ENCODE results near the gene PAGE2B. TPM values are rescaled to one million over a fixed set of nuclear protein-coding genes. Genes with fewer than 3 reads are reported as not detected.
"Not testable (repeated sequence)": the region's sequence is repeated elsewhere in the genome, so short reads cannot be mapped to it uniquely, and the experiment has no call there.

Gene PAGE2B, protein sequence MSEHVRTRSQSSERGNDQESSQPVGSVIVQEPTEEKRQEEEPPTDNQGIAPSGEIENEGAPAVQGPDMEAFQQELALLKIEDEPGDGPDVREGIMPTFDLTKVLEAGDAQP
- total RNA-seq: not detected

DNA sequence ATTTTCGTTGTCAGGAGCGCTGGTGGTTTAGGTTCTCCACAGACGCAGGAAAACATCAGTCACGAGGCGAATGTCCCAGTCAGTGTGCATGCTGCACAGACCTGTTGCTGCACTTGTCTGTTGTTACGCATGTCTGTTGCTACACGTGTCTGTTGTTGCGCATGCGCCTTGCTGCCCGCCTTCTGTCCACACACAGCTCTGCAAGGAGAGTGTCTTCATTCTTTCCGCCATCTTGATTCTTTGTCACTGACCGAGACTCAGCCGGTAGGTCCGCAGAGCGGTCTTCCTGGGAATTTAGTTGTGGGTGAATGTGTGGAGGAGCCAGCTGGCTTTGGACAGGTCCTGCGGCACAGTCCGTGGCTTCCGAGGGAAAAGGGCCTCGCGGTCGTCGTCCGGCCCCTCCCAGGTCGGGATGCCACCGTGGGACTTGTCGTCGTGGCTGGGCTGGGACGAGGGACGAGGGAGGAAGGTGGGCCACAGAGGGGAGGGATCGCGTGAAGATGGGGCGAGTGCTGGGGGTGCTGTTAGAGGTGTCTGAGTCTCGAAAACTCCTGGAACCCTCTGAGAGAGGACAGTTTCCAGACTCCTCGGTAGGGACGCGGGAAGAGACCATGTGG lies at the start of gene PAGE2B:
Gene PAGE2B (plus strand): TSS at position 180 of the 617 bp plus-strand sequence. CDS start 1,012 bp downstream, outside the sequence.
- ChIA-PET POLR2A (no interaction called here), CTCF (no interaction called here)

DNA sequence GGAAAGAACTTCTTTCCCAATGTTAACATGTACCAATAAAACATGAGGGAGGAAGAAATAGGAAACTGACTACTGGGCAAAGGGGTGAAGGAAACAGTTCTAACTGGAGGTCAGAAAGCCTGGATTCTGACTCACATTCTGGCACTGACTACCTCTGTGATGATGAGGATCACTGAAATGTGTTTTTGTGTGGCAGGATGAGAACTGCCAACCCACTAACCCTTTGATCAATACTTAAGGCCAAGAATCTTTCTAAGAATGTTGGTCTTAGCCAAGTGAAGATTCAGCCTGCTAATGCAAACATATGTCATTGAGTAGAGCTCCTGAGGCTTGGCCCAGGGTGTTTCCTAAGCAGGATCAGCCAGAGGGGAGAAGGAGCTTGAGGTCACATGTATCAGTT lies 48.7 kb upstream of the PAGE2B start:
- ChIA-PET POLR2A (no interaction called here), CTCF (no interaction called here)

DNA sequence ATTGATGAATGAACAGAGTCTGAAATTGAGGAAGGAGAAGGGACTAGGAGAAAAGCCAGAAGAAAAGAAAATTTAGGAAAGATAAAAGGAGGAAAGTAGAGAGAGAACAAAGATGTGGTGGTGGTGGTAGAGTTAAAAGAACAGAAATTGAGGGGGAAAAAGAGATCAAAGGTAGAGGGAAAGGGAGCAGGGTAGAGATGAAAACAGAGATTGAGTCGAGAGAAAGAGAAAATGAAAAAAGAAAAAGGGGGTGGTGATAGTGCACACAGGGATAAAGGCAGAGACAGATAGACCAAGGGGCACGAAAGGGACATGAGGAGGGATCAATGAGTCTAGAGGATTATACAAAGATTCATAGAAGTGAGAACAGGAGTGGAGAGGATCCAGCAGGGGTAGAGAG lies 48.0 kb upstream of the PAGE2B start:
- ChIA-PET POLR2A (no interaction called here), CTCF (no interaction called here)

DNA sequence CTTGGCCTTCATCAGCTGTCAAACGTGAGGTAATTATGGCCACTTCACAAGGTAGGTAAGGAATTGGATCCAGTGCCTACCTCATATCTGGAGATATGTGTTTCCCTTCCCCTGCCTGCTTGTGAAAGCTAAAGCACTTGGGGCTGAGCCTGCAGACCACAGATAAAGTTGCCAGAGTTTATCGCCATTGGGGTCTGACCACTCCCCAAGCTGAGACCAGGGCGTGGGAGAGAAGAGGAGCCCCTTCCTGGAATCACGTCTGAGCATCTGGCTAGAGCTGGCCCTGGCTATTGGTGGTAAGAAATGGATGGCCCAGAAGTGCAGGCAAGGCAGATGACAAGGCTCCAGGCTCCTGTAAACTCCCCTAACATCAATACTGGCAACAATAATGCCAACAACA lies 46.8 kb upstream of the PAGE2B start:
- CTCF ChIA-PET: no interaction called here
- POLR2A ChIA-PET: no interaction called here

DNA sequence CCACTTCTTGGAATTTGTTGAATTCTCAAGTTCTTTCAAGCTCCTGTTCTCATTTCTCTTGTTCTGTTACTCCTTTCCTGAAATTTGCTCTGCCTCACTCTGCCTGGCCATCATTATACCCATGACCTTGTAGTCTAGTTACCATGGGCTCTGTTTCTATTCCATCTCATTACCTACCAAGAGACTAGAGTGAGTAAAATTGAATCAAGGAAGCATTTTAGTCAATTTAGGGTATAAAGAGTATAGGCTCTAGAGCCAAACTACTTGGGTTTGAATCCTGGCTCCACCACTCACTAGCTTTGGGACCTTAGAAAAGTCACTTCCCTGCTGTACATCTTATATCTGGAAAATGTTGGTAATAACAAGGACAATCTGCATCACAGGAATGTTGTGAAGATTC lies 46.2 kb upstream of the PAGE2B start:
- ChIA-PET CTCF (no interaction called here), POLR2A (no interaction called here)

DNA sequence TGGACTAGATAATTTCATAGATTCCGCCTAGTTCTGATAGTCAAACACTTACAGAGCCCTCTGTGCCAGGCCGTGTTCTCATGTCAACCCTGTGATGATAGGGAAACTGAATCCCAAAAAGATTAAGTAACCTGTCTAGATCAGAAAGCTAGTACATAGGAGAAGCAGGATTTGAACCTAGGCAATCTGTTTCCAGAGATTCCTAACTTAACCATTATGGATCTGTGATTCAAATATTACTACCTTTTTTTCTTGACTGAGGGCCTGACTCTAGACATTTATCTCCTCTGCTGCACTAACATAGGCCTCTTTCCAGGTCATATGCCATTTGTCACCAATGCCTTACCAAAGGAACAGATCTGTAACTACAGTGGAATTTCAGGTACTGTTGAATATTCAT lies 45.5 kb upstream of the PAGE2B start:
- POLR2A ChIA-PET: no interaction called here
- CTCF ChIA-PET: no interaction called here

DNA sequence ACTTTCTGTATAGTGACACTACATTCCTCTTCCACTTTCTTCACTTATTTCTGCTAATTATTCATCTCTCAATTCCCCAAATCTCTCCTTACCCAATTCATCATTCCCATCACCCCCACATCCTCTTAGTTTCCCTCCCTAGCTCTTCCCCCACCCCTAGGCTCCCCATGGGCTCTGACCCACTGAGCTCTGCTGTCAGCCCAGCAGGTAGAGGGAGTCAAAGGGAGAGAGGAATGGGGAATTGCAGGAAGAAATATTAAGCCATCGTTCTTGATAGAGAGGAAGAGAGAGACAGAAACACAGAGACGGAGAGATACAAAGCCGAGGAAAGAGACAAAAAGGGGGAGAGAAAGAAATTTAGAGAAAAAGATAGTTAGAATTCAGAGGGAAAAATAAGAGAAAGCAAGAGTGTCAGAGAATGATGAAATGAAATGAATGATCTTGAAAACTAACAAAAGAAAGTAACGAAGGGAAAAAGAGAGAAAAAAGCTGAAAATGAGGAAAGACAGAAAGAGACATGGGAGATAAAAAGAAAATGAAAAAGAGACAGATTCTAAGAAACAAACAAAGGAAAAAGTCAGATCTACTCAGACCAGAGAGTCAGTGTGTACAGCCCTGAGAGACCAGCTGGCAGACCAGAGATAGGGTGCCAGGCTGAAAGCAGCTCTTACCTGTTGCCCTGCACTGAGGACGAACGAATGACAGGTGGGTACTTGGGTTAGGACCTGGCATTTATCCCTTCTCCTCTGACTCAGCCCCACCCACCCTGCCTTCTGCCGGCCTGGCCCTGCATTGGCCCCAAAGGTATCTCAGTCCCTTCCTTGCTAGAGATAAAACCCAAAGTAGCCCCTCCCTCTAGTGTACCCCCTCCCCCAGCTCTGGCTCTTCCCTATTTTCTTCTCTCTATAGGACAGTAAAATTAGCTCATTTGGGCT lies 44.3 kb upstream of the PAGE2B start, which contains the start of gene ALAS2:
Gene ALAS2 (minus strand): TSS at position 707 of the 935 bp plus-strand sequence. CDS start 4,977 bp downstream, outside the sequence.
- CTCF ChIA-PET: no interaction called here
- POLR2A ChIA-PET: interaction anchor here (0.7 kb wide), 1 partner anchor 81 kb away, joined by 4 read pairs; no protein-coding TSS in a partner anchor

DNA sequence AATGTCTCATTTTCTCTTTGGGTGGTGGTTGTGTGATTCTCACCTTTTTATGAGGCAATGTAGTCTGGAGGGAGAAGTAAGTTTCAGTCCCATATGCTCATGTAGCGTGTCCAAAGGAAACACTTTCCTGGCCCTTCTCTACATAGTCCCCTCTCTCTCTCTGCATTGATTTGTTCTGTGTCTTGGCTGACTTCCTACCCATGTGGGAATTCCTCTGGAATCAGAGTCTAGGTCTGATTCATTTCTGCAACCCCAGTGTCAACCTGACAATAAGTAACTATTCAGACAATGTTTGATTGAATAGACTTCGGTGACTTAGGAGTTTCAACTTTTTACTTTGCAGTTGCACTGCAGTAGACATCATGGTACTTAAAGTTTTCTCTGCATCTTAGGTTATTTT lies 41.4 kb upstream of the PAGE2B start:
- ChIA-PET CTCF (no interaction called here), POLR2A (no interaction called here)

DNA sequence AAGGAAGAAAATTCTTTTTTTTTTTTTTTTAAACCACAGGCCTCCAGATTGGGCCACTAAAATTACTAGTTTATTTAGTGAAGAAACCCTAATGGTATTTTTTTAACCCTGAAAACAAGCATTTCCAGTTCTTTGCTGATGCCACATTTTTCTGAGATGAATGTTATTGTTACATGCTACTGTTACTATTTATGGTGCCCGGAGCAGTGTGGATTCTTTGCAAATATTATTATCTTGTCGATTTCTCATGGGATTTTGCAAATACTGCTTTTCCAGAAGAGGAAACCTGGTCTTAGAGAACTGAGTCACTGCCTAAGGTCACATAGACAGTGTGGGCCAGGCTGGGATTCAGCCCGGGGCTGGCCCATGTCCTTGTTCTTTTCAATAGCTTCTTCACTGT lies 35.4 kb upstream of the PAGE2B start:
- CTCF ChIA-PET: no interaction called here
- POLR2A ChIA-PET: no interaction called here

DNA sequence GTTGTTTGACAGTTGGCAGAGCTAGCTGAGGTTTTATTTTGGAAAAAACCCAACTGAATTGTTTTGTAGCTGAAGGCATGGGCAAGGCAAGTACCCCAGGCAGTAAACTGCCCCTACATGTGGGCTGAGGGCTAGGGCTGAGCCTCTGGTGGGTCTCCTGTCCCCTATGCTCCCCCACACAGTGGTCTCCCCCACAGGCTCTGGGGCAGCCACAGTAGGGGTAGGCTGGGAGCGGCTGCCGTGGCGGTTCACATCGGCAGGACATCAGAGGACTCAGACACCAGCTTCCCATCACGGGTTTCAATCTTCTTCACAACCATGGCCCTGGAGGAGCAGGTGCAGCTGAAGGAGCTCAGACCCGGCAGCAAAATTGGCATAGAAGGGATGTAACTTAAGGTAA lies 33.3 kb upstream of the PAGE2B start:
- POLR2A ChIA-PET: no interaction called here
- CTCF ChIA-PET: no interaction called here

DNA sequence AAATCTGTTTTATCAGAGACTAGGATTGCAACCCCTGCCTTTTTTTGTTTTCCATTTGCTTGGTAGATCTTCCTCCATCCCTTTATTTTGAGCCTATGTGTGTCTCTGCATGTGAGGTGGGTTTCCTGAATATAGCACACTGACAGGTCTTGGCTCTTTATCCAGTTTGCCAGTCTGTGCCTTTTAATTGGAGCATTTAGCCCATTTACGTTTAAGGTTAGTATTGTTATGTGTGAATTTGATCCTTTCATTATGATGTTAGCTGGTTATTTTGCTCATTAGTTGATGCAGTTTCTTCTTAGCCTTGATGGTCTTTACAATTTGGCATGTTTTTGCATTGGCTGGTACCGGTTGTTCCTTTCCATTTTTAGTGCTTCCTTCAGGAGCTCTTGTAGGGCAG lies 24.2 kb upstream of the PAGE2B start:
- CTCF ChIA-PET, POLR2A ChIA-PET: not testable (repeated sequence)

DNA sequence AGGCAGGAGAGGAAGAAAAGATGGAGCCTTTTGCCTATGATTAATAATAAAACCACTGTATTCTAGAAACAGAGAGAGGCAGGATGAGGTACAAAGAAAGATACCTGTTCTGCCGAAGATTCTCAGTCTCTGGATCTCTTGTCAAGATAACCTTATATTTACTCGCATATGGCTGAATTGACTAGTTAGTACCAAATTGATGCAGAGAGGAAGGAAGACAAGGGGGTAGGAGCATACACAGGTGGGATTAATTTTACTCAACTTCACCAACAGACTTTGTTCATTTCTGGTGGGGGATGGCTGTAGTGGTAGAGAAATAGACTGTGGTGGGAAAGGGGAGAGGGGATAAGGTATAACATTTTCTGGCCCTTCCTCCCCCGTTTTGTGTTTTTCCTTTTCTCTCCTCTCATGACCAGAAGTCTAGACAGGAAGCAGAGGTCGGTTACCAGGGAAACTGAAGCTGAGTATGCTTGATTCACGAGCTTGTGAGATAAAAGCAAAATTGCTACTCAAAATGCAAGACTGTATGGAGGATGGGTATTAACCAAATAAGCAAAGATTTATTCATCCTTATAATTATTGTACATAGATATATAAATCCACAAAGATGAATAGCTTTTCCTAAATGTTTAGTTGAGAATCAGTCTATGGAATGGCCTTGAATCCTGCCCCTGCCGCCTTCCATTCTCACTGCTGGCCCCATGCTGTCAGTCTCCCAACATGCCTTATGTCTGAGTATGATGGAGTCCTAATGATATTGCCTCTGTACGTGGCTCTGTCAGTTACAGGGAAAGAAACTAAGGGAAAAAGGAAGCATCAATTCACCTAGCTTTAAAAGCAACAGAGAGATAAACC lies 17.8 kb upstream of the PAGE2B start:
- CTCF ChIA-PET: interaction anchor here (0.5 to 1.0 kb wide), 3 partner anchors 165 to 1039 kb away, joined by 3 read pairs; no protein-coding TSS in a partner anchor
- POLR2A ChIA-PET: no interaction called here

DNA sequence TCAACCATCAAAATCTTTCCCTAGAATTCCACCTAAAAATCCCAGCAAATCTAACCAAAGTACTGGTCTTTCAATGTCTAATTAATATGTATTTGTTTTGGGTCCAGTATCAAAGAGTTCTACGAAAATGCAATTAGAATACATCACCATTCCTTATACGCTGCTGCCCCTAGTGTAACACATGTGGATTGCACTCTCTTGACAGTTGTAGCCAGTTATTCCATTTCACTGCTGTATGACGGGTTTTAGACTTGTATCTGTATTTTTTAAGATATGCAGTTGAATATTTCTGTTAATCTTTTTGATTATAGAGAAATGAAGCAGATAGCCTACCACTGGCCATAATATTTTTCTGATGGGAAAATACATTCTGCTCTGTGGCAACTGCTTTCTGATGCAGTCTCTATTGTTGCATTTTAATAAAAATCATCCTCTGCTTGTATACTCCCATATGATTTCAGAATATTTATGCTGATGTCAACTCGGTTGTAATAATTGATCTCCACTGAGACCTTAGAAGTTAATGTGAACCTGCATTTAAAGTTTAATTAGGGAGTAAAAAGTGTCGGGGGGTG lies 17.1 kb upstream of the PAGE2B start:
- CTCF ChIA-PET: interaction anchor here (0.9 to 1.0 kb wide), 2 partner anchors 166 to 418 kb away, joined by 3 read pairs; no protein-coding TSS in a partner anchor
- POLR2A ChIA-PET: no interaction called here

DNA sequence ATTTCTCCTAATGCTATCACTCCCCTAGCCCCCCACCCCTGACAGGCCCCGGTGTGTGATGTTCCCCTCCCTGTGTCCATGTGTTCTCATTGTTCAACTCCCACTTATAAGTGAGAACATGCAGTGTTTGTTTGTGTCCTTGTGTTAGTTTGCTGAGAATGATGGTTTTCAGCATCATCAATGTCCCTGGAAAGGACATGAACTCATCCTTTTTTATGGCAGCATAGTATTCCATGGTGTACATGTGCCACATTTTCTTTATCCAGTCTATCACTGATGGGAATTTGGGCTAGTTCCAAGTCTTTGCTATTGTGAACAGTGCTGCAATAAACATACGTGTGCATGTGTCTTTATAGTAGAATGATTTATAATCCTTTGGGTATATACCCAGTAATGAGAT lies 7.7 kb upstream of the PAGE2B start:
- CTCF ChIA-PET: not testable (repeated sequence)

DNA sequence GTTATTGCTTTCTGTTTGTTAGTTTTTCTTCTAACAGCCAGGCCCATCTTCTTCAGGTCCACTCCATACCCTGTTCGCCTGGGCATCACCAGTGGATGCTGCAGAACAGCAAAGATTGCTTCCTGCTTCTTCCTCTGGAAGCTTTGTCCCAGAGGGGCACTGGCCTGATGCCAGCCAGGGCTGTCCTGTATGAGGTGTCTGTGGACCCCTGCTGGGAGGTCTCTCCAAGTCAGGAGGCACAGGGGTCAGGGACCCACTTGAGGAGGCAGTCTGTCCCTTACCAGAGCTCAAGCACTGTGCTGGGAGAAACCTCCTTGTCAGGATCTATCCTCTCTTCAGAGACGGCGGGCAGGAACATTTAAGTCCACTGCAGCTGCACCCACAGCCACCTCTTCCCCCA lies 2.5 kb upstream of the PAGE2B start:
- ChIA-PET CTCF (no interaction called here), POLR2A (no interaction called here)

More for the DNA sequence above, 7.7 kb upstream of the PAGE2B start:
- POLR2A ChIA-PET: not testable (repeated sequence)

DNA sequence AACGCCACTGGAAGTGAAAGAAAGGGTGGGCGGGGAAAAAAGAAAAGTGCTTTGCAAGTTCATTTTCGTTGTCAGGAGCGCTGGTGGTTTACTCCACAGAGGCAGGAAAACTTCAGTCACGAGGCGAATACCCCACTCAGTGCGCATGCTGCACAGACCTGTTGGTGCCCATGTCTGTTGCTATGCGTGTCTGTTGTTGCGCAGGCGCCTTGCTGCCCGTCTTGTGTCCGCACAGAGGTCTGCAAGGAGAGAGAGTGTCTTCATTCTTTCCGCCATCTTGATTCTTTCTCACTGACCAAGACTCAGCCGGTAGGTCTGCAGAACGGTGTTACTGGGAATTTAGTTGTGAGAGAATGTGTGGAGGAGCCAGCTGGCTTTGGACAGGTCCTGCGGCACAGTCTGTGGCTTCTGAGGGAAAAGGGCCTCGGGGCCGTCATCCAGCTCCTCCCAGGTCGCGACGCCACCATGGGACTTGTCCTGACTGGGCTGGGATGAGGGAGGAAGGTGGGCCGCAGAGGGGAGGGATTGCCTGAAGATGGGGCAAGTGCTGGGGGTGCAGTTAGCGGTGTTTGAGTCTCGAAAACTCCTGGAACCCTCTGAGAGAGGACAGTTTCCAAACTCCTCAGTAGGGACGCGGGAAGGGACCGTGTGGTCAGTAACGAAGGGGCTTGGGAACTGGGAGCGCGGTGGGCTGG lies 14.1 kb downstream of the PAGE2B start, which contains the start of gene PAGE2:
Gene PAGE2 (plus strand): TSS at position 224 of the 695 bp plus-strand sequence. CDS start 1,003 bp downstream, outside the sequence.
- ChIA-PET CTCF (no interaction called here), POLR2A (no interaction called here)

DNA sequence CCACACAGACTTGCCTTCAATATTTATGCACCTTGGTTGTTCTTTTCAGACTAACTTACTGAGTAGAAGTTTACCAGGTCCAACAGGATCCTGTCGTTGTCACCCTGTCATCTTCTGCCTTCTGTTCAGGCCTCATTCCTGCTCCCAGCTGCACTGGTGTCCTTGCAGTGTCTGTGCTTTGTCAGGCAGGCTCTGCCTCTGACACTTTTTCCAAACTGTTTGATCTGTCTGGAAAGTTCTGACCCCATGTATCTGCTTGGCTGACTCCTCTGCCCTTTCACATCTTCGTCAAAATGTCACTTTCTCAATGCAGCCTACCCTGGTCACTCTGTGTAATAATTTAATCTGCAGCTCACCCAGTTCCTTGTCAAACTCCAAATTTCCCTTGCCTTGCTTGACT lies 23.9 kb downstream of the PAGE2B start:
- POLR2A ChIA-PET: no interaction called here
- CTCF ChIA-PET: no interaction called here

DNA sequence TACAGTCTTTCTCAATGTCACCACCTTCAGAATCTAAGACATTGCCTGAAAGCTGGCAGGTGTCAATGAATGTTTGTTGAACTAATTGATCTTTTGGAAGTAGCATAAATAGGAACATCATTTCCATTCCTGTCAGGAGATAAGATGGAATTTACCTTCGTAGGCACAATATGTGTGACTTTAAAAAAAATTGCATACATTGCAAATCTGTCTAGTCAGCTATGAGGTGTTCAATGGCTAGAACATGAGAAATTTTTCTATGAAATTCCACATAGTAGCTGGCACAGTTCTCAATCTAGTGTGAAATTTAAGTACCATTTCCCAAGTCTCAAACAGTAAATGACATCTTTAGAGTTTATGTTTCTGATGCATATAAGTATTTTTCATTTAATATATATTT lies 24.3 kb downstream of the PAGE2B start:
- POLR2A ChIA-PET: no interaction called here
- CTCF ChIA-PET: no interaction called here

DNA sequence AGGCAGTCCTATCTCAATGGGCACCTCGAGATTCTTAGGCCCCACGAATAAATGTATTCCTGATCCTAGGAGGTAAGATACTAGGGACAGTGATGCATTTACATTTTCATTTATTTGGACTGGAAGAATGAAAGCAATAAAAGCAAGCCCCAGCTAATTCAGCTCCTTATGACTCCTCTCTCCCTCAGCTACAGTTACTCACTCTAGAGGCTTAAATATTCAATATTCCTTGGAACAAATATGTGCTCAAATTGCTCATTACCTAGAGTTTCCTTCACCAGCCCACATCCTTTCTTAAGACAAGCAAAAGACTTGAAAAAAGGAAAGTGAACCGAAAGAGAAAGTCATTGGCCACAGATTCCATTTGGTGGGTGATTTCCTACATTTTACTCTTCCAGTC lies 27.9 kb downstream of the PAGE2B start:
- ChIA-PET CTCF (no interaction called here), POLR2A (no interaction called here)
